H1 (cell line): ENCODE data around the gene TTC21A. TPM values are rescaled to one million over a fixed set of nuclear protein-coding genes. Genes with fewer than 3 reads are reported as not detected.
A peak's percentile ranks its signal among the peaks of the same experiment; 100 is the strongest.

ENCODE experiments used
- CTCF ChIA-PET: fragments of 300-600 bp; sonication (Branson Sonifier 250); formaldehyde crosslinking; loops from one replicate; lab custom pipeline; 2021; ENCODE audit not compliant: partially characterized antibody; lab: Charles Lee
- POLR2A ChIA-PET: fragments of 300-600 bp; sonication (Branson Sonifier 250); formaldehyde crosslinking; loops from one replicate; lab custom pipeline; 2021; ENCODE audit warnings: inconsistent platforms; ENCODE audit not compliant: partially characterized antibody; lab: Charles Lee
- DNase-seq, 2 experiments: peaks; one replicate each; pipeline versions ENCODE4 v3.0.0 to v3.0.0-alpha.2; 2010 to 2022; ENCODE audit warnings: low spot score in 2 of 2, low read depth in 1 of 2, mixed read lengths in 1 of 2
- FAIRE-seq: peaks from 2 replicates; lab custom pipeline; 2011; peaks lifted over from hg19 to GRCh38; lab: Jason Lieb, UNC
- H2AFZ ChIP-seq: 2 replicates; pipeline ENCODE4 v1.8.1; 2012; ENCODE audit warnings: low read length, inconsistent platforms
- H2AK5ac ChIP-seq: 2 replicates; pipeline ENCODE4 v1.6.1; 2013; ENCODE audit warnings: low read depth, low read length
- H2BK120ac ChIP-seq: replicated peaks from 2 replicates; pipeline ENCODE3; 2013; ENCODE audit warnings: low read depth, low read length, inconsistent platforms
- H2BK12ac ChIP-seq: 2 replicates; pipeline ENCODE4 v1.6.1; 2013; ENCODE audit warnings: low read depth, low read length
- H2BK15ac ChIP-seq: 2 replicates; pipeline ENCODE4 v1.6.1; 2013; ENCODE audit warnings: low read length
- H2BK20ac ChIP-seq: 2 replicates; pipeline ENCODE4 v1.6.1; 2013; ENCODE audit warnings: low read length
- H2BK5ac ChIP-seq: 2 replicates; pipeline ENCODE4 v1.6.1; 2013; ENCODE audit warnings: low read depth, low read length
- H3K14ac ChIP-seq: 2 replicates; pipeline ENCODE4 v1.6.1; 2013; ENCODE audit warnings: inconsistent platforms; ENCODE audit not compliant: insufficient read length
- H3K18ac ChIP-seq: 2 replicates; pipeline ENCODE4 v1.6.1; 2013; ENCODE audit warnings: low read length; ENCODE audit errors: extremely low read depth
- H3K23ac ChIP-seq: 2 replicates; pipeline ENCODE4 v1.6.1; 2013; ENCODE audit warnings: inconsistent platforms; ENCODE audit not compliant: insufficient read length
- H3K23me2 ChIP-seq: 2 replicates; pipeline ENCODE4 v1.6.1; 2013; ENCODE audit warnings: low read depth, low read length
- H3K27ac ChIP-seq: 2 replicates; pipeline ENCODE4 v1.6.1; 2011; ENCODE audit warnings: low read depth, low read length, inconsistent platforms
- H3K27me3 ChIP-seq, 4 experiments: replicated peaks in 1 of 4; 1 replicate in 1 of 4; 2 replicates in 3 of 4; pipeline versions ENCODE4 v1.6.1 to v1.8.1; 2011 to 2013; ENCODE audit warnings: low read length in 3 of 4, mild to moderate bottlenecking in 3 of 4, inconsistent platforms in 2 of 4, mixed read lengths in 2 of 4, moderate library complexity in 1 of 4; ENCODE audit not compliant: control insufficient read depth in 3 of 4, insufficient read depth in 3 of 4; ENCODE audit errors: extremely low read depth in 1 of 4
- H3K36me3 ChIP-seq, 4 experiments: 2 replicates each; pipeline versions ENCODE4 v1.6.1 to v1.8.1; 2011 to 2013; ENCODE audit warnings: mild to moderate bottlenecking in 4 of 4, low read length in 3 of 4, moderate library complexity in 2 of 4, control low read depth in 1 of 4, inconsistent platforms in 1 of 4; ENCODE audit not compliant: insufficient read depth in 4 of 4, control insufficient read depth in 2 of 4
- H3K4ac ChIP-seq: replicated peaks from 2 replicates; pipeline ENCODE3; 2013; ENCODE audit warnings: low read length, low read depth, mixed read lengths, inconsistent platforms; ENCODE audit not compliant: insufficient read length
- H3K4me1 ChIP-seq, 4 experiments: replicated peaks in 1 of 4; 1 replicate in 1 of 4; 2 replicates in 3 of 4; pipeline versions ENCODE4 v1.6.1 to v1.8.1; 2011 to 2013; ENCODE audit warnings: low read length in 3 of 4, inconsistent platforms in 2 of 4, mixed read lengths in 1 of 4; ENCODE audit not compliant: insufficient read depth in 4 of 4, control insufficient read depth in 3 of 4
- H3K4me2 ChIP-seq, 2 experiments: 2 replicates each; pipeline versions ENCODE4 v1.6.1 to v1.8.1; 2011 to 2013; ENCODE audit warnings: low read depth in 2 of 2, low read length in 2 of 2, control low read depth in 1 of 2, inconsistent platforms in 1 of 2, mild to moderate bottlenecking in 1 of 2; ENCODE audit not compliant: insufficient read depth in 1 of 2
- H3K4me3 ChIP-seq, 4 experiments: fragments of 200-600, 300-600 bp in 1 of 4; sonication (generic), shearing (Covaris generic), sonication (Bioruptor Twin) in 1 of 4; 2 replicates each; pipeline versions ENCODE4 v1.5.1 to v1.8.1; 2011 to 2016; ENCODE audit warnings: low read length in 4 of 4, low read depth in 3 of 4, control low read depth in 2 of 4, inconsistent platforms in 2 of 4, mild to moderate bottlenecking in 2 of 4, mixed read lengths in 1 of 4, moderate library complexity in 1 of 4; ENCODE audit not compliant: insufficient read depth in 2 of 4; ENCODE audit errors: extremely low read depth in 1 of 4
- H3K56ac ChIP-seq: replicated peaks from 2 replicates; pipeline ENCODE3; 2013; ENCODE audit warnings: low read depth, mild to moderate bottlenecking, mixed read lengths, low read length, inconsistent platforms; ENCODE audit not compliant: insufficient read length
- H3K79me1 ChIP-seq: 2 replicates; pipeline ENCODE4 v1.6.1; 2013; ENCODE audit warnings: low read depth, low read length, control low read depth
- H3K79me2 ChIP-seq, 2 experiments: 2 replicates each; pipeline versions ENCODE4 v1.6.1 to v1.8.1; 2012 to 2013; ENCODE audit warnings: low read length in 2 of 2, mild to moderate bottlenecking in 2 of 2, inconsistent platforms in 1 of 2; ENCODE audit not compliant: insufficient read depth in 2 of 2, control insufficient read depth in 1 of 2
- H3K9ac ChIP-seq, 4 experiments: replicated peaks in 1 of 4; 1 replicate in 1 of 4; 2 replicates in 3 of 4; pipeline versions ENCODE4 v1.6.1 to v1.8.1; 2011 to 2013; ENCODE audit warnings: low read depth in 3 of 4, low read length in 3 of 4, control low read depth in 2 of 4, mild to moderate bottlenecking in 2 of 4, moderate library complexity in 2 of 4, inconsistent platforms in 1 of 4; ENCODE audit errors: extremely low read depth in 1 of 4
- H3K9me3 ChIP-seq, 2 experiments: 2 replicates each; pipeline versions ENCODE4 v1.6.1 to v1.8.1; 2012 to 2013; ENCODE audit warnings: mild to moderate bottlenecking in 2 of 2, moderate library complexity in 2 of 2, control low read depth in 1 of 2, inconsistent platforms in 1 of 2, low read depth in 1 of 2, low read length in 1 of 2, mixed read lengths in 1 of 2; ENCODE audit not compliant: insufficient read depth in 2 of 2
- H4K20me1 ChIP-seq, 2 experiments: replicated peaks in 1 of 2; 2 replicates each; pipeline versions ENCODE3 to v1.8.1; 2011 to 2013; ENCODE audit warnings: inconsistent platforms in 2 of 2, low read length in 2 of 2, mild to moderate bottlenecking in 1 of 2; ENCODE audit not compliant: insufficient read depth in 2 of 2, control insufficient read depth in 1 of 2
- H4K5ac ChIP-seq: 2 replicates; pipeline ENCODE4 v1.6.1; 2013; ENCODE audit warnings: low read length, low read depth, mixed read lengths, inconsistent platforms; ENCODE audit not compliant: insufficient read length
- H4K8ac ChIP-seq: 2 replicates; pipeline ENCODE4 v1.8.0; 2013; ENCODE audit warnings: mild to moderate bottlenecking, moderate library complexity, low read length, inconsistent platforms; ENCODE audit not compliant: insufficient read depth; ENCODE audit errors: extremely low read depth
- H4K91ac ChIP-seq: replicated peaks from 2 replicates; pipeline ENCODE3; 2013; ENCODE audit warnings: low read length, mixed read lengths, inconsistent platforms; ENCODE audit not compliant: insufficient read length
- ASH2L ChIP-seq: fragments of 200-600, 300-600 bp; sonication (generic); IDR thresholded peaks from one replicate; pipeline ENCODE4 v1.7.1; 2017; ENCODE audit warnings: low read length
- CTBP2 ChIP-seq: IDR thresholded peaks from 2 replicates; pipeline ENCODE4 v1.7.0; 2011; ENCODE audit warnings: borderline replicate concordance, mild to moderate bottlenecking, moderate library complexity, mixed read lengths, low read length; ENCODE audit not compliant: insufficient read depth, insufficient read length
- PHF8 ChIP-seq: fragments of 200-600 bp; sonication (generic); conservative IDR thresholded peaks from 2 replicates; pipeline ENCODE4 v1.7.1; 2012; ENCODE audit warnings: low read depth, mild to moderate bottlenecking, inconsistent platforms, low read length, moderate library complexity
- POLR2A ChIP-seq, 2 experiments: IDR thresholded peaks; 1 replicate in 1 of 2; 2 replicates in 1 of 2; pipeline ENCODE4 v1.6.1; 2011; ENCODE audit warnings: low read depth in 2 of 2, low read length in 2 of 2, mild to moderate bottlenecking in 2 of 2; ENCODE audit errors: control extremely low read depth in 1 of 2
- RBBP5 ChIP-seq: IDR thresholded peaks from 2 replicates; pipeline ENCODE4 v1.7.1; 2012; ENCODE audit warnings: low read depth, mild to moderate bottlenecking, inconsistent platforms, low read length, moderate library complexity, borderline replicate concordance
- SP4 ChIP-seq: IDR thresholded peaks from 2 replicates; pipeline ENCODE4 v1.6.1; 2012; ENCODE audit warnings: low read length, inconsistent platforms
- TAF1 ChIP-seq: IDR thresholded peaks from 2 replicates; pipeline ENCODE4 v1.6.1; 2011; ENCODE audit warnings: mild to moderate bottlenecking, low read depth, low read length
- YY1 ChIP-seq: IDR thresholded peaks from 2 replicates; pipeline ENCODE4 v1.6.1; 2011; ENCODE audit warnings: low read depth, mild to moderate bottlenecking, low read length
- WGBS, 2 experiments: shearing (Covaris generic) in 1 of 2; methylation state at CpG; one replicate each; pipeline versions ENCODE4 v1.1.6 to v1.1.7; 2013 to 2015; ENCODE audit warnings: low lambda C conversion rate in 2 of 2, mixed read lengths in 2 of 2, inconsistent platforms in 1 of 2, low coverage in 1 of 2, missing lambda C conversion rate in 1 of 2; ENCODE audit not compliant: insufficient replicate concordance in 2 of 2, insufficient coverage in 1 of 2, insufficient read length in 1 of 2; ENCODE audit errors: extremely low coverage in 1 of 2, missing lambda C conversion rate in 1 of 2; 5-methylcytosine and 5-hydroxymethylcytosine counted together
- polyA plus RNA-seq, 7 experiments: library from polyadenylated mRNA; depleted of rRNA in 3 of 7; stranded (reverse) in 5 of 7; unstranded in 2 of 7; fragments of >200 nt in 5 of 7; fragments of 200-250 nt in 2 of 7; gene quantifications; 1 replicate in 5 of 7; 2 replicates in 1 of 7; 4 replicates in 1 of 7; pipeline versions ENCODE4 v1.2.1 to v1.2.3, GENCODE V29; 2011 to 2013; ENCODE audit warnings: missing spikeins in 2 of 7, mixed read lengths in 2 of 7
- total RNA-seq: library from RNA; stranded (reverse); fragmentation: NEBNext Ultra II Directional; extraction: Animal tissue kit (Norgen Biotek cat#: 25700); gene quantifications from 2 replicates; pipeline ENCODE4 v1.2.1, GENCODE V29; 2021

The TTC21A gene
- total and polyA plus RNA-seq, 2 of the 8 experiments (the other 6 are each of a cell fraction or from before 2014, with no cell fraction given): 2.3 to 2.8 TPM

- H3K9me3 ChIP-seq: no peaks in the 10 kb centered on the region
- ChIA-PET POLR2A (interaction anchor here (0.5 to 2.5 kb wide), 8 partner anchors 9 to 181 kb away, joined by 3 to 8 read pairs (median 3); no protein-coding TSS in a partner anchor), CTCF (interaction anchor here (0.9 to 10.4 kb wide), 15 partner anchors 10 to 186 kb away, joined by 3 to 106 read pairs (median 5); no protein-coding TSS in a partner anchor)
- H2BK20ac ChIP-seq: no peak overlapping the region
- H4K20me1 ChIP-seq: peaks cover 0 to 10% of the 10 kb centered on the region in 2 experiments
- H2BK12ac ChIP-seq: no peak overlapping the region
- H3K23ac ChIP-seq: no peak overlapping the region
- no peaks in the 10 kb centered on the region for H3K79me2 ChIP-seq
- peaks cover 12% of the 10 kb centered on the region; the same call in 1 of the 2 replicates for H3K23me2 ChIP-seq
- no peak overlapping the region for H3K14ac ChIP-seq
- H3K4me3 ChIP-seq: peak overlapping the region; percentile 77 to 92 (median 84)
- peaks cover 0 to 8% (median 3%) of the 10 kb centered on the region in 4 experiments; a peak in 2 of 7 replicates for H3K27me3 ChIP-seq
- H2AK5ac ChIP-seq: no peak overlapping the region
- H3K4me2 ChIP-seq: peak overlapping the region; percentile 92 to 93
- H4K8ac ChIP-seq: peak overlapping the region; percentile 86
- H4K91ac ChIP-seq: no peak overlapping the region
- no peak overlapping the region for H3K27ac ChIP-seq
- no peak overlapping the region for H3K56ac ChIP-seq
- no peak overlapping the region for H3K4ac ChIP-seq
- peak overlapping the region; percentile 59 to 91 (median 70) for H3K9ac ChIP-seq
- H3K18ac ChIP-seq: no peak overlapping the region
- H2BK5ac ChIP-seq: no peak overlapping the region
- no peak overlapping the region for H2BK120ac ChIP-seq
- peaks cover 6% of the 10 kb centered on the region; the same call in 1 of the 2 replicates for H3K79me1 ChIP-seq
- DNase-seq (peak in 1 of 2 experiments; percentile 78), FAIRE-seq (no peak)
- H3K36me3 ChIP-seq: no peaks in the 10 kb centered on the region
- 0 out of 2 replicates have a peak overlapping the region, but pooled peaks have one; percentile 82 for H2AFZ ChIP-seq
- H2BK15ac ChIP-seq: no peak overlapping the region
- no peaks in the 10 kb centered on the region; a peak in 2 of 7 replicates for H3K4me1 ChIP-seq
- WGBS, 2 experiments: 0% methylated on average over 45 of the region's 55 CpGs; no CpG with 5 or more reads in 1 of the 2 experiments
- H4K5ac ChIP-seq: no peak overlapping the region
- peak; percentile 56 for TF ChIP-seq CTBP2
- TF ChIP-seq SP4: no peak
- TF ChIP-seq ASH2L: peak; percentile 88
- TF ChIP-seq POLR2A (IDR thresholded peaks at IDR 0.05; ENCODE audit: control extremely low read depth in 1 of 2, low read depth in 2 of 2, low read length in 2 of 2): peak in 1 of 2 experiments; percentile 28; a peak in 1 of 3 replicates
- peak; percentile 44; the same call in 1 of the 2 replicates for TF ChIP-seq RBBP5
- TF ChIP-seq PHF8: peak; percentile 54; the same call in 1 of the 2 replicates
- 0 out of 2 replicates have a peak, but pooled peaks have one; percentile 16 for TF ChIP-seq YY1
- TF ChIP-seq TAF1: peak; percentile 62; the same call in 1 of the 2 replicates
Observed at GRCh38 chr3:39106851-39107387, 561 bp upstream of the TTC21A start.
